Measurements from ENCODE around the gene SIDT2. TPM values are rescaled to one million over a fixed set of nuclear protein-coding genes. Genes with fewer than 3 reads are reported as not detected.

The SIDT2 gene
- total RNA-seq, 4 donors from 2014 or later: 72.6 to 132 (median 125) TPM

DNA sequence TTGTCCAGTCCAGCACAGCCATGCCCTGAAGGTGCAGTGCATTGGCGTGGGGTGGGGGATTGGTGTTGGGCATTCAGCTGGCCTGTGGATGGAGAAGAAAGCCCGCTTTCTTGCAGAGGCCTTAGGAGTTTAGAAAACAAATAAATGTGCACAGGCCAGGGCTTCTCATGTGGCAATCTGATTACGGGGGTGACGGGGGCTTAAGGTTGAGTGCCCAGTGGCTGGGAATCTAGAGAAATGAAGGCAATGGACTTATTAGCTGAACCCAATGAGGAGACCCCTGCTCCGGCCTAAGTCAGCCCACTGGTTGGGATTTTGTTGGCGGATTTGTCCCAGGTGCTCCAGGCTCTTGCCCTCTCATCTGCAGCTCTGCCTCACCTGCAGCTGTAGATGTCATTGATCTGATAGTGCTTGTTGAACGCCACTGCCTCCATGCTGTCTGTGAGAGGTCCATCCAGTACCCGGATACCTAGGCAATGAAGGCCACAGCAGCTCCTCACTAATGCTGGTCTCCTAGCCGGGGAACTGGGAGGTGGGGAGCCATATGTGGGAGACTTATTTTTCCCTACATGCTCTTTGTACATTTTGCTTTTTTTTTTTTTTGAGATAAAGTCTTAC, 47.1 kb downstream of the SIDT2 start:
- H3K4me1 ChIP-seq: peaks cover 0 to 67% (median 30%) of the 10 kb centered on the region in 4 donors

DNA sequence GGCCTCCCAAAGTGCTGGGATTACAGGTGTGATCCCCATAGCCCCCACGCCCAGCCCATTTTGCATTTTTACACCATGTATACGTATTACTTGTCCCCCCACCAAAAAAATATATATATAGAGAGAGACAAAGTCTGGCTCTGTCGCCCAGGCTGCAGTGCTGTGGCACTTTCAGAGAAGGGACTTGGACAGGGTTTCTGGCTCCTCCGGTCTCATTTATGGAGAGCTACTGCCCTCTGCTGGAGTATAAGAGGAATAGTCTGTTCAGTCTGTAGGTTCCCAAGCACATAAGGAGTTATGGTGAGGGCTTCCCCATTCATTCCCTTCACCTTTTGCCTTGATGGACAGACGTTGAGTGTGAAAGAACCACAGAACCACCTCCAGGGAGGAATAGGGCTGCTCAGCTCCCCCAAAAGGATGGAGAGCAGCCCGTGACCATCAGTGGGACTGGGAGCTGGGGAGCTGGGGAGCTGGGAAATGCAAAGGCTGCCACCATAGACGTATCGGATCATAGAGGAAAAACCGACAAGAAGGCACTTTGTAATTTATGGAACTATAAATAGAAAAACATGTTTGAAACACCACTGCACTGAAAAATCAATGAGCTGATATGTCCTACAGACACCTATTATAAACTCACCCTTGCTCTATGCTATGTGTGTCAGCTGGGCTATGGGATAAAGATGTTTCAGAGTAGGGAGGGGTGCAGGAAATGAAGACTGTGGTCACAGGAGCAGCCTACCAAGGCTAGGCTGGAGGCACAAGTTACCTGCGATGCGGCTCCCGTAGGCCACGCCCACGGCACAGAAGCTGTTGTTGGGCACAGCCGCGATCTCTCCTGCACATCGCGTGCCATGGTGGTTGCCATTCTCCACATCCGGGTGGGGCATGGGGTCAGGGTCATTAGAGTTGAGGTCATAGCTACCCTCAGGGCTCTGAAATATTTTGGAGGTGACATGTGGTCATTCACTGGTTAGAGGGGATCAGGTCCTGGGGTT, 48.1 kb downstream of the SIDT2 start:
- Histone ChIP-seq H3K4me1 (peaks cover 0 to 66% (median 28%) of the 10 kb centered on the region in 4 donors), H3K9me3 (no peaks in the 10 kb centered on the region), H3K4me3 (no peak overlapping the region), H3K27ac (no peak overlapping the region), H3K36me3 (peaks cover 0 to 64% (median 19%) of the 10 kb centered on the region in 3 donors), H3K27me3 (no peaks in the 10 kb centered on the region)
- 64 to 67% methylated on average over 19 of the region's 19 CpGs for WGBS, 2 donors
- TF ChIP-seq EP300 (IDR thresholded peaks at IDR 0.05) (peak in 1 of 2 donors; percentile 33), CTCF (IDR thresholded peaks at IDR 0.05) (peak; percentile 65 to 91 (median 70)), POLR2A (IDR thresholded peaks at IDR 0.05) (no peak)
- no peak for DNase-seq (ENCODE audit: low spot score in 2 of 2)

More for the DNA sequence above, 47.1 kb downstream of the SIDT2 start:
- 89 to 93% methylated on average over 9 of the region's 9 CpGs for WGBS, 2 donors
- no peak for DNase-seq (ENCODE audit: low spot score in 2 of 2)
- Histone ChIP-seq H3K36me3 (peaks cover 0 to 64% (median 19%) of the 10 kb centered on the region in 3 donors), H3K27ac (peak overlapping the region in 2 of 4 donors; percentile 82 to 93), H3K9me3 (no peaks in the 10 kb centered on the region), H3K4me3 (no peak overlapping the region), H3K27me3 (no peaks in the 10 kb centered on the region)
- TF ChIP-seq CTCF (IDR thresholded peaks at IDR 0.05) (no peak), POLR2A (IDR thresholded peaks at IDR 0.05) (no peak), EP300 (IDR thresholded peaks at IDR 0.05) (no peak)

DNA sequence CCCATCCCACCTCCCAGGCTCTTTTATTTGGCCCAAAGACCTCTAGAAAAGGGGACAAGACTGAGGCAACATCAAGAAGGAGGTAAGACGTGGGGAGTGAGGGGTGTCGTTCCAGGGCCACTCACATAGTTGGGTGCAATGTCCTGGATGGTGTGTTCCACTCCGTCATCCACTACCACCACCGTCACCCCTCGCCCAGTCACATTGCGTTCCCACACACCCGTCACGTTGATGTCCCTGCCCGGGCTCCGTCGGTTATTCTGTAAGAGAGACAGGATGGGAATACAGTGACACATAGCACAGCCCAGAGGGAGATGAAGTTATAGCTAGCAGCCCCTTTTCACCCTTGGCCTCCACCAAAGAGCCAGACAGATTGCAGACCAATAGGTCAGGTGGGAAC, 49.5 kb downstream of the SIDT2 start:
- no peak overlapping the region for H3K4me3 ChIP-seq
- no peak overlapping the region for H3K27ac ChIP-seq
- 90 to 92% methylated on average over 11 of the region's 11 CpGs for WGBS, 2 donors
- H3K4me1 ChIP-seq: peaks cover 0 to 53% (median 15%) of the 10 kb centered on the region in 4 donors
- TF ChIP-seq POLR2A (IDR thresholded peaks at IDR 0.05) (no peak), CTCF (IDR thresholded peaks at IDR 0.05) (no peak), EP300 (IDR thresholded peaks at IDR 0.05) (no peak)
- peaks cover 0 to 59% (median 19%) of the 10 kb centered on the region in 3 donors for H3K36me3 ChIP-seq
- H3K27me3 ChIP-seq: no peaks in the 10 kb centered on the region
- H3K9me3 ChIP-seq: no peaks in the 10 kb centered on the region
- DNase-seq (ENCODE audit: low spot score in 2 of 2): no peak

- Histone ChIP-seq H3K27me3 (no peaks in the 10 kb centered on the region), H3K4me3 (no peak overlapping the region), H3K4me1 (peaks cover 0 to 55% (median 15%) of the 10 kb centered on the region in 4 donors), H3K36me3 (peaks cover 0 to 45% (median 19%) of the 10 kb centered on the region in 3 donors), H3K27ac (no peak overlapping the region), H3K9me3 (no peaks in the 10 kb centered on the region)
- WGBS, 2 donors: 94 to 95% methylated on average over 10 to 12 of the region's 12 CpGs
- no peak for TF ChIP-seq POLR2A (IDR thresholded peaks at IDR 0.05)
- TF ChIP-seq CTCF (IDR thresholded peaks at IDR 0.05): no peak
- TF ChIP-seq EP300 (IDR thresholded peaks at IDR 0.05): no peak
- DNase-seq (ENCODE audit: low spot score in 2 of 2): no peak
Observed at GRCh38 chr11:117229411-117229810, 50.9 kb downstream of the SIDT2 start.

Data from tibial nerve (tissue), 4 donors.